ENCODE results near the gene MCC. TPM values are rescaled to one million over a fixed set of nuclear protein-coding genes. Genes with fewer than 3 reads are reported as not detected.

MCC gene
- total RNA-seq, 1 donor from 2014 or later, result 46.1 TPM

DNA sequence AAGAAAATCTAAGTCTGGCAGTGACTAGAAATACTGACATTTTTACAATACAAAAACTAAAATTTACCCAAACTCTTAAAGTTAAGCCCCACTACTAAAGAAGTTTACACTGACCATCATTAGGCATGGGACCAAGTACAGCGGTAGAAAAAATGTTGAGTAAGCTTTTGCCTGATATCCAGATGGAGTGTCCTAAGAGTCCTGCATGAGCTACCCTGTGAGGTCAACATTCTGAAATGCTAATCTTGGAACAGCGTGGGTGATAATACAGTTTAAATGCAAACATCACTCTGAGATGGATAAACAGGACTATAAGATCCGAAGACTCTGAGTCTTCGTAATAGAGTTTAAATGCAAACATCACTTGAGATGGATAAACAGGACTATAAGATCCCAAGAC lies 322.0 kb downstream of the MCC start:
- TF ChIP-seq, protein P1, sequence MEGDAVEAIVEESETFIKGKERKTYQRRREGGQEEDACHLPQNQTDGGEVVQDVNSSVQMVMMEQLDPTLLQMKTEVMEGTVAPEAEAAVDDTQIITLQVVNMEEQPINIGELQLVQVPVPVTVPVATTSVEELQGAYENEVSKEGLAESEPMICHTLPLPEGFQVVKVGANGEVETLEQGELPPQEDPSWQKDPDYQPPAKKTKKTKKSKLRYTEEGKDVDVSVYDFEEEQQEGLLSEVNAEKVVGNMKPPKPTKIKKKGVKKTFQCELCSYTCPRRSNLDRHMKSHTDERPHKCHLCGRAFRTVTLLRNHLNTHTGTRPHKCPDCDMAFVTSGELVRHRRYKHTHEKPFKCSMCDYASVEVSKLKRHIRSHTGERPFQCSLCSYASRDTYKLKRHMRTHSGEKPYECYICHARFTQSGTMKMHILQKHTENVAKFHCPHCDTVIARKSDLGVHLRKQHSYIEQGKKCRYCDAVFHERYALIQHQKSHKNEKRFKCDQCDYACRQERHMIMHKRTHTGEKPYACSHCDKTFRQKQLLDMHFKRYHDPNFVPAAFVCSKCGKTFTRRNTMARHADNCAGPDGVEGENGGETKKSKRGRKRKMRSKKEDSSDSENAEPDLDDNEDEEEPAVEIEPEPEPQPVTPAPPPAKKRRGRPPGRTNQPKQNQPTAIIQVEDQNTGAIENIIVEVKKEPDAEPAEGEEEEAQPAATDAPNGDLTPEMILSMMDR (IDR thresholded peaks at IDR 0.05; ENCODE audit: partially characterized antibody, unreplicated experiment), result no peak
- DNase-seq, result no peak

DNA sequence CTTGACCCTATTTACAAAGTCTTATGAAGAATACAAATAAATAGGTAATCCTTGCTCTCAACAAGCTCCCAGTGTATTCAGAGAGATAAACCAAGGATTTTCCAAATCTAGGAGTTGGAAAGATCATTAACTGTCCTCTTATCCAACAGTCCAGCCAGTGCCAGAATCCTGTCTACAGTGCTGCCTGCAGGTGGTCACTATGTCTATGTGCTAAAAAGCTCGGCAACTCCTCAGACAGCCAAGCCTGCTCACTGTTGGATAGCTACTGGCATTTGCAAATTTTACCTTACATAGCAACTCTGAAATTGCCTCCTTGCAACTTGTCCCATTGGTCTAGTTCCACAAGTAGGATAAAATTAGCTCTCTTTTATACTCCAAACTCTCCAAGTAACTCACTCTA lies 324.2 kb downstream of the MCC start:
- DNase-seq, result no peak
- H3K36me3 Mint-ChIP-seq (ENCODE audit: unreplicated experiment), result no peaks in the 10 kb centered on the region
- TF ChIP-seq, protein P1 (IDR thresholded peaks at IDR 0.05; ENCODE audit: partially characterized antibody, unreplicated experiment), result no peak
- peaks cover 9% of the 10 kb centered on the region for H3K27me3 Mint-ChIP-seq (ENCODE audit: unreplicated experiment)
- H3K27ac Mint-ChIP-seq (ENCODE audit: unreplicated experiment), result no peak overlapping the region
- peaks cover 8% of the 10 kb centered on the region for H3K9me3 Mint-ChIP-seq (ENCODE audit: unreplicated experiment)
- no peak overlapping the region for H3K4me3 Mint-ChIP-seq (ENCODE audit: unreplicated experiment)
- H3K4me1 Mint-ChIP-seq (ENCODE audit: low read depth, unreplicated experiment), result peaks cover 46% of the 10 kb centered on the region

More for the DNA sequence above, 322.0 kb downstream of the MCC start:
- Mint-ChIP-seq H3K4me3 (ENCODE audit: unreplicated experiment) (no peak overlapping the region), H3K4me1 (ENCODE audit: low read depth, unreplicated experiment) (peaks cover 47% of the 10 kb centered on the region), H3K9me3 (ENCODE audit: unreplicated experiment) (peaks cover 6% of the 10 kb centered on the region), H3K36me3 (ENCODE audit: unreplicated experiment) (no peaks in the 10 kb centered on the region), H3K27me3 (ENCODE audit: unreplicated experiment) (no peaks in the 10 kb centered on the region), H3K27ac (ENCODE audit: unreplicated experiment) (no peak overlapping the region)

DNA sequence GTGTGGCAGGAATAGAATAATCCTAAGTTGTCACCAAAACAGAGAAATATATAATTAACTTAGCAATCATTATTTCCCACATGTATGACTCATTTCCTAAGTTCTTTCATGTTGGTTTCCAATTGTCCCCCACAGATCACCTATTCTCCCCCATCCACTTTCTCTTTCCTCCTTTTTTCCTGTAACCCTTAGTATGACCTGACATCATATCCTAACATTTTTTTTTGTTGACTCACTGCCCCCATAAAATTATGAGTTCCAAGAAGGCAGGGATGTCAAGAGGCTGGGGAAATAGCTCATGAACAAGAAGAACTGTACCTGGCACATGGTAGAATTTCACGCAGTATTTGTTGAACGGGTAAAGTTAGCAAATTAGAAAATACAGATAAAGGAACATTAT lies 324.9 kb downstream of the MCC start:
- H3K27me3 Mint-ChIP-seq (ENCODE audit: unreplicated experiment), result peaks cover 9% of the 10 kb centered on the region
- H3K36me3 Mint-ChIP-seq (ENCODE audit: unreplicated experiment), result no peaks in the 10 kb centered on the region
- TF ChIP-seq, protein P1 (IDR thresholded peaks at IDR 0.05; ENCODE audit: partially characterized antibody, unreplicated experiment), result no peak
- no peak for DNase-seq
- no peak overlapping the region for H3K27ac Mint-ChIP-seq (ENCODE audit: unreplicated experiment)
- H3K4me3 Mint-ChIP-seq (ENCODE audit: unreplicated experiment), result no peak overlapping the region
- H3K4me1 Mint-ChIP-seq (ENCODE audit: low read depth, unreplicated experiment), result peaks cover 44% of the 10 kb centered on the region
- H3K9me3 Mint-ChIP-seq (ENCODE audit: unreplicated experiment), result peaks cover 8% of the 10 kb centered on the region

DNA sequence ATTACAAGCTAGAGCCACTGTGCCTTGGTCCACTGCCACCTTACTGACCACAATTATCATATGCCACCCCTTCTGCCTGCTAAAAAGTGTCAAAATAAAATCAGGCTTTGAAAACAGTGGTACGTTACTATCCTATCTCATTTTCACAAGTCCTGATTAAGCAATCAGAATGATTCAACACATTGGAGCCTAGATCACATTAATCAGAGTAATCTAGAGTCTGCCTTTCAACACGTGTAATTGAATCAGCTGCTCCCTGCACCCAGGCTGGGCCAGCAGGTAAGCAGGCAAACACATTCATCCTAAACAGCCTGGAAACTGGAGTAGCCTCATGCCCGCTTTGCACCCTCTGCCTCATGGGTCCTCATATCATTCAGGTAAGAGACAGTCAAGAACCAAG lies 325.5 kb downstream of the MCC start:
- peaks cover 47% of the 10 kb centered on the region for H3K4me1 Mint-ChIP-seq (ENCODE audit: low read depth, unreplicated experiment)
- H3K27me3 Mint-ChIP-seq (ENCODE audit: unreplicated experiment), result peaks cover 9% of the 10 kb centered on the region
- H3K9me3 Mint-ChIP-seq (ENCODE audit: unreplicated experiment), result peaks cover 8% of the 10 kb centered on the region
- H3K27ac Mint-ChIP-seq (ENCODE audit: unreplicated experiment), result no peak overlapping the region
- no peaks in the 10 kb centered on the region for H3K36me3 Mint-ChIP-seq (ENCODE audit: unreplicated experiment)
- DNase-seq, result no peak
- no peak overlapping the region for H3K4me3 Mint-ChIP-seq (ENCODE audit: unreplicated experiment)
- TF ChIP-seq, protein P1 (IDR thresholded peaks at IDR 0.05; ENCODE audit: partially characterized antibody, unreplicated experiment), result no peak

DNA sequence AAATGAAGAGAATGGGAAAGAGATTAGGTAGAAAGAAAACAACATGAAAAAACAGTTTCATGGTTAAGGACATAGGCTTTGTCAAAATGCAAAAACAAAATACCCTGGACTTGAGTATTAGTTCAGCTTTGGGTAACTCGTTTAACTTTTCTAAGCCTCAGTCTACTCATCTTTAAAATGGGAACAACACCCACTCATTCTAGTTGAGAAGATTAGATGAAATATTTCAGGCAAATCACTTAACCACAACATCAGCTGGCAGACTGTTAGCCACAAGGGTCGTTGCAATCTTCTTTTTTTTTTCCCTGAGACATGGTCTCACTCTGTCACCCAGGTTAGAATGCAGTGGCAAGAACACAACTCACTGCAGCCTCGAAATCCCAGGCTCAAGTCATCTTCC lies 326.0 kb downstream of the MCC start:
- Mint-ChIP-seq H3K4me1 (ENCODE audit: low read depth, unreplicated experiment) (peaks cover 47% of the 10 kb centered on the region), H3K27me3 (ENCODE audit: unreplicated experiment) (peaks cover 9% of the 10 kb centered on the region), H3K36me3 (ENCODE audit: unreplicated experiment) (no peaks in the 10 kb centered on the region), H3K9me3 (ENCODE audit: unreplicated experiment) (peaks cover 8% of the 10 kb centered on the region), H3K4me3 (ENCODE audit: unreplicated experiment) (no peak overlapping the region), H3K27ac (ENCODE audit: unreplicated experiment) (no peak overlapping the region)
- no peak for DNase-seq
- TF ChIP-seq, protein P1 (IDR thresholded peaks at IDR 0.05; ENCODE audit: partially characterized antibody, unreplicated experiment), result no peak
